Measurements from ENCODE around the gene SNCA. TPM values are rescaled to one million over a fixed set of nuclear protein-coding genes. Genes with fewer than 3 reads are reported as not detected.

The SNCA gene
- total RNA-seq, 1 donor from 2014 or later: 5.6 TPM

DNA sequence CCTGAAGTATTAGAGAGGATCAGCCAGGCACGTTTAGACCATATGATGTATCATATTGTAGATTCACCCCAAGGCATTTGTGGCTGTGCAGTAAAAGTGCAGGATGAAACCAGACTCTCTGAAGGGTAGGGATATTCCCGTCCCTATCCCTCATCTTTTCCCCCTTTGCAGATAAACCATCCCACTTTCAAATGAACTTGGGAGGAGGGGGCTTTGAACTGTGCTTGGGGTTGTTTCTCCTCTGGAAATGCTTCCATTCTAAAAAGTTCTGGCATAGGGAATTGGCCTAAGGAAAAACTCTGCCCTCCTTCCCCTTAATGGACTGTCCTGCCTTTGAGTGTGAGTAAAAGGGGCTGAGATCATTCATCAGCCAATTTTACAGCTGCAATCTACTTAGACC lies 23.8 kb downstream of the SNCA start:
- Histone ChIP-seq H3K79me2 (ENCODE audit: low read depth) (no peaks in the 10 kb centered on the region), H3K4me3 (no peak overlapping the region)

DNA sequence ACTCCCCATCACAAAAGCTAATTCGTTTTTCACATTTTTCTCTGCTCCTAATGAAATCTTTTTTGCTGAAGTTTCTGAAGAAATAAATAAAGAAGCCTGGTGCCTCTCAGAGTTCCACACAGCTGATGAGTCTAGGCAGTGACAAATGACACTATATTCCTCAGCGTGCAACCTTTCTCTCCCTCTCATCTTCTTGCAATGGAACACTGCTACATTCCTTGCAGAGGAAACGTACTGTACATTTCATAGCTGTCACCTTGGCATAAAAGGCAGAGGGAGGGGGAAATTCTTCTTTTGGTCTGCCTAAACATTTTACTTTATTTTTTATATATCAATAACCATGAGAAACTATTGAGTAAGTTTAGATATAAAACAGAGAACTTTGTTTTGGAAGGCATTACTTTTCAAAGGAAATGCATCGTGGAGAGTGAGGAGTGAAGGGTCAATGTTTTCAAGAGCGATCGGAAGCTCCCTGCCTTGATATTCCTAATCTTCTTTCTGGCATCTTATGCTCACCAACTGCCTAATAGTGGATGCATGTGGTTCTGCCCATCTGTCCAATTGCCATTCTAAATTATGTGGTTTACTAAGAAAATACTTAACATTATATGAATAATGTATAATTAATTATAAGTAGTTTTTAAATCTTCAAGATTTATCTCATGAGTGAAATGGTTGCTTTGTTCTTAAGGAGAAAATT lies 29.4 kb downstream of the SNCA start:
- no peak overlapping the region for H3K27ac Mint-ChIP-seq
- H3K4me1 Mint-ChIP-seq: no peaks in the 10 kb centered on the region
- no peaks in the 10 kb centered on the region for H3K79me2 ChIP-seq (ENCODE audit: low read depth)
- no peak overlapping the region for H3K4me3 Mint-ChIP-seq
- no peaks in the 10 kb centered on the region for H3F3A ChIP-seq (ENCODE audit: low read depth)
- TF ChIP-seq EZH2phosphoT487 (IDR thresholded peaks at IDR 0.05) (no peak), EZH2 (IDR thresholded peaks at IDR 0.05) (no peak)
- TF ChIP-seq, protein P1, sequence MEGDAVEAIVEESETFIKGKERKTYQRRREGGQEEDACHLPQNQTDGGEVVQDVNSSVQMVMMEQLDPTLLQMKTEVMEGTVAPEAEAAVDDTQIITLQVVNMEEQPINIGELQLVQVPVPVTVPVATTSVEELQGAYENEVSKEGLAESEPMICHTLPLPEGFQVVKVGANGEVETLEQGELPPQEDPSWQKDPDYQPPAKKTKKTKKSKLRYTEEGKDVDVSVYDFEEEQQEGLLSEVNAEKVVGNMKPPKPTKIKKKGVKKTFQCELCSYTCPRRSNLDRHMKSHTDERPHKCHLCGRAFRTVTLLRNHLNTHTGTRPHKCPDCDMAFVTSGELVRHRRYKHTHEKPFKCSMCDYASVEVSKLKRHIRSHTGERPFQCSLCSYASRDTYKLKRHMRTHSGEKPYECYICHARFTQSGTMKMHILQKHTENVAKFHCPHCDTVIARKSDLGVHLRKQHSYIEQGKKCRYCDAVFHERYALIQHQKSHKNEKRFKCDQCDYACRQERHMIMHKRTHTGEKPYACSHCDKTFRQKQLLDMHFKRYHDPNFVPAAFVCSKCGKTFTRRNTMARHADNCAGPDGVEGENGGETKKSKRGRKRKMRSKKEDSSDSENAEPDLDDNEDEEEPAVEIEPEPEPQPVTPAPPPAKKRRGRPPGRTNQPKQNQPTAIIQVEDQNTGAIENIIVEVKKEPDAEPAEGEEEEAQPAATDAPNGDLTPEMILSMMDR (IDR thresholded peaks at IDR 0.05): no peak
- H3K9ac ChIP-seq: no peak overlapping the region
- H3K9me3 ChIP-seq (ENCODE audit: low read depth): no peaks in the 10 kb centered on the region
- H3K4me2 ChIP-seq: no peak overlapping the region
- H2AFZ ChIP-seq (replicated peaks): no peak overlapping the region
- no peaks in the 10 kb centered on the region for H3K36me3 ChIP-seq
- H3K4me1 ChIP-seq: no peaks in the 10 kb centered on the region
- peaks cover 5% of the 10 kb centered on the region for H3K9me3 Mint-ChIP-seq
- no peak overlapping the region for H3K4me3 ChIP-seq
- H3K27me3 ChIP-seq: no peaks in the 10 kb centered on the region
- H4K20me1 ChIP-seq (ENCODE audit: low read depth): no peaks in the 10 kb centered on the region
- H3K27me3 Mint-ChIP-seq (ENCODE audit: insufficient read depth, low read depth): no peaks in the 10 kb centered on the region
- H3K27ac ChIP-seq: no peak overlapping the region
- no peak for DNase-seq (ENCODE audit: low spot score)
- peaks cover 22% of the 10 kb centered on the region for H3K36me3 Mint-ChIP-seq

More for the DNA sequence above, 23.8 kb downstream of the SNCA start:
- Histone ChIP-seq H3K36me3 (no peaks in the 10 kb centered on the region), H3K9ac (no peak overlapping the region), H3K27ac (no peak overlapping the region), H3K9me3 (ENCODE audit: low read depth) (no peaks in the 10 kb centered on the region), H3K4me1 (no peaks in the 10 kb centered on the region), H4K20me1 (ENCODE audit: low read depth) (no peaks in the 10 kb centered on the region), H3K4me2 (no peak overlapping the region), H2AFZ (replicated peaks) (no peak overlapping the region), H3K27me3 (no peaks in the 10 kb centered on the region), H3F3A (ENCODE audit: low read depth) (no peaks in the 10 kb centered on the region)
- Mint-ChIP-seq H3K4me1 (no peaks in the 10 kb centered on the region), H3K4me3 (no peak overlapping the region), H3K9me3 (peaks cover 5% of the 10 kb centered on the region), H3K27ac (no peak overlapping the region), H3K27me3 (ENCODE audit: insufficient read depth, low read depth) (no peaks in the 10 kb centered on the region), H3K36me3 (peaks cover 30% of the 10 kb centered on the region)
- DNase-seq (ENCODE audit: low spot score): no peak
- TF ChIP-seq EZH2 (IDR thresholded peaks at IDR 0.05) (no peak), EZH2phosphoT487 (IDR thresholded peaks at IDR 0.05) (no peak)
- TF ChIP-seq, protein P1 (IDR thresholded peaks at IDR 0.05): no peak

DNA sequence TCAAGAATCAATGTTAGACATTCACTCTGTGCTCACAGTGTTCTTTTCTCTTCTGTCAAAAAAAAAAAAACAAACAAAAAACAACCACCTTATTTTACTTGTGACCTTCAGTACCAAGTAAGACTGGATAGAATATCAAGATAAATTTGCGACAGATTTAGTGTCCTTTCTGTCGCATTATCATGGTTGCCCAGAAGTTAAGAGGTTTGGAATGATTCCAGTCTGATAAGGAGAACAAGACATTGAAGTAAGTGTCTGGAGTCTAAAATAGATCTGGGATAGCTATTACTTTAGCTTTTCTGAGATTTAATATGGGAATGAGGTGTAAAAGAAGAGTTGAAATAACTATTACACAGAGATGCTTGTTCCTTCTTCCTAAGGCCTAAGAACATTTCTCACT lies 31.7 kb downstream of the SNCA start:
- no peak overlapping the region for H3K27ac ChIP-seq
- no peaks in the 10 kb centered on the region for H4K20me1 ChIP-seq (ENCODE audit: low read depth)
- no peak for TF ChIP-seq EZH2 (IDR thresholded peaks at IDR 0.05)
- TF ChIP-seq EZH2phosphoT487 (IDR thresholded peaks at IDR 0.05): no peak
- TF ChIP-seq, protein P1 (IDR thresholded peaks at IDR 0.05): no peak
- DNase-seq (ENCODE audit: low spot score): no peak
- Mint-ChIP-seq H3K36me3 (peaks cover 14% of the 10 kb centered on the region), H3K27me3 (ENCODE audit: insufficient read depth, low read depth) (no peaks in the 10 kb centered on the region), H3K27ac (no peak overlapping the region), H3K4me1 (no peaks in the 10 kb centered on the region), H3K9me3 (peaks cover 3% of the 10 kb centered on the region), H3K4me3 (no peak overlapping the region)
- no peaks in the 10 kb centered on the region for H3K79me2 ChIP-seq (ENCODE audit: low read depth)
- no peak overlapping the region for H2AFZ ChIP-seq (replicated peaks)
- no peak overlapping the region for H3K9ac ChIP-seq
- no peak overlapping the region for H3K4me3 ChIP-seq
- no peaks in the 10 kb centered on the region for H3K36me3 ChIP-seq
- H3K9me3 ChIP-seq (ENCODE audit: low read depth): no peaks in the 10 kb centered on the region
- H3K27me3 ChIP-seq: no peaks in the 10 kb centered on the region
- no peaks in the 10 kb centered on the region for H3F3A ChIP-seq (ENCODE audit: low read depth)
- peaks cover 7% of the 10 kb centered on the region for H3K4me1 ChIP-seq
- H3K4me2 ChIP-seq: no peak overlapping the region
